Fibroblast of skin of abdomen (primary cell): ENCODE data around the gene EPHB6. TPM values are rescaled to one million over a fixed set of nuclear protein-coding genes. Genes with fewer than 3 reads are reported as not detected.

ENCODE experiments used
- DNase-seq: peaks from one replicate; pipeline ENCODE4 v3.0.0-alpha.2; 2013
- polyA plus RNA-seq, 2 experiments: library from polyadenylated mRNA; unstranded; fragments of 120-200 nt; gene quantifications; one replicate each; pipeline ENCODE4 v1.2.1, GENCODE V29; 2013; ENCODE audit not compliant: insufficient read length in 2 of 2

The EPHB6 gene, protein sequence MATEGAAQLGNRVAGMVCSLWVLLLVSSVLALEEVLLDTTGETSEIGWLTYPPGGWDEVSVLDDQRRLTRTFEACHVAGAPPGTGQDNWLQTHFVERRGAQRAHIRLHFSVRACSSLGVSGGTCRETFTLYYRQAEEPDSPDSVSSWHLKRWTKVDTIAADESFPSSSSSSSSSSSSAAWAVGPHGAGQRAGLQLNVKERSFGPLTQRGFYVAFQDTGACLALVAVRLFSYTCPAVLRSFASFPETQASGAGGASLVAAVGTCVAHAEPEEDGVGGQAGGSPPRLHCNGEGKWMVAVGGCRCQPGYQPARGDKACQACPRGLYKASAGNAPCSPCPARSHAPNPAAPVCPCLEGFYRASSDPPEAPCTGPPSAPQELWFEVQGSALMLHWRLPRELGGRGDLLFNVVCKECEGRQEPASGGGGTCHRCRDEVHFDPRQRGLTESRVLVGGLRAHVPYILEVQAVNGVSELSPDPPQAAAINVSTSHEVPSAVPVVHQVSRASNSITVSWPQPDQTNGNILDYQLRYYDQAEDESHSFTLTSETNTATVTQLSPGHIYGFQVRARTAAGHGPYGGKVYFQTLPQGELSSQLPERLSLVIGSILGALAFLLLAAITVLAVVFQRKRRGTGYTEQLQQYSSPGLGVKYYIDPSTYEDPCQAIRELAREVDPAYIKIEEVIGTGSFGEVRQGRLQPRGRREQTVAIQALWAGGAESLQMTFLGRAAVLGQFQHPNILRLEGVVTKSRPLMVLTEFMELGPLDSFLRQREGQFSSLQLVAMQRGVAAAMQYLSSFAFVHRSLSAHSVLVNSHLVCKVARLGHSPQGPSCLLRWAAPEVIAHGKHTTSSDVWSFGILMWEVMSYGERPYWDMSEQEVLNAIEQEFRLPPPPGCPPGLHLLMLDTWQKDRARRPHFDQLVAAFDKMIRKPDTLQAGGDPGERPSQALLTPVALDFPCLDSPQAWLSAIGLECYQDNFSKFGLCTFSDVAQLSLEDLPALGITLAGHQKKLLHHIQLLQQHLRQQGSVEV
- 2.6 TPM for polyA plus RNA-seq (2013, experiment 1 of 2; ENCODE audit: insufficient read length)
- polyA plus RNA-seq (2013, experiment 2 of 2; ENCODE audit: insufficient read length) = 1.6 TPM

DNA sequence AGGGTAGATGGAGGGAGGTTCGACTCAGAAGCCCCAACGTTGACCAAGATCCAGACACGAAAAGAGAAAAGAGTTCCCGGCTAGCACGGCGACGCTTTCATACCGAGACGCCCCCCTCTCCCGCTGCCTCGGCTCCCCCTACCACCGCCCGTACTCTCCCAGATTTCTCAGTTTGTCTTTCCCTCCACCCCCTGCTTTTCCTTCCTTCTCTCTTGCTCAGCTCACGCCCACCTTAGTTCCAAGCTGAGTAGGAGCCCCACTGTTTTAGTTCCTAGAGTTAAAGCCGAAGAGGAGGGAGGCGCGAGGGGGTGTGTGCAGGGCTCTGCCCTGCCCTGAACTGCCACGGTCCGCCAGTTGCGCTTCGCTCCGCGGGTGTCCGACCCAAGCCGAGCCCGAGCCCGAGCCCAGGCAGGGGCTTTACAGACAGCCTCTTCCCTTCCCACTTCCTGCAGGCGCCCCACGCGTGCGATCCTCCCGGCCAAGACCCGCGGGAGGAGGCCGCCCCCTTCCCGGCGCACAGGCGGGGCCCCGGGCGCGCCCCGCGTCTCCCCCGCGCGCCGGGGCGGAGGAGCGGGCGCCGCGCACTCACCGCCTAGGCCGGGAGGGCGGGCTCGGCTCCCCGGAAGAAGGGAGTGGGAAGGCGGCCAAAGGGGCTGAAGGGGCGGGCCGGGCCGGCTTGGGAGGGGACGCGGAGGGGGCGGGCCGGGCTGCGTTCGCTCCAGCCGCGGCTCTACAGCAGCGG is at the start of gene EPHB6:
Gene EPHB6 (plus strand): TSS at position 705 of the 742 bp plus-strand sequence. CDS start 8,152 bp downstream, outside the sequence.
- peak; percentile 61 for DNase-seq

DNA sequence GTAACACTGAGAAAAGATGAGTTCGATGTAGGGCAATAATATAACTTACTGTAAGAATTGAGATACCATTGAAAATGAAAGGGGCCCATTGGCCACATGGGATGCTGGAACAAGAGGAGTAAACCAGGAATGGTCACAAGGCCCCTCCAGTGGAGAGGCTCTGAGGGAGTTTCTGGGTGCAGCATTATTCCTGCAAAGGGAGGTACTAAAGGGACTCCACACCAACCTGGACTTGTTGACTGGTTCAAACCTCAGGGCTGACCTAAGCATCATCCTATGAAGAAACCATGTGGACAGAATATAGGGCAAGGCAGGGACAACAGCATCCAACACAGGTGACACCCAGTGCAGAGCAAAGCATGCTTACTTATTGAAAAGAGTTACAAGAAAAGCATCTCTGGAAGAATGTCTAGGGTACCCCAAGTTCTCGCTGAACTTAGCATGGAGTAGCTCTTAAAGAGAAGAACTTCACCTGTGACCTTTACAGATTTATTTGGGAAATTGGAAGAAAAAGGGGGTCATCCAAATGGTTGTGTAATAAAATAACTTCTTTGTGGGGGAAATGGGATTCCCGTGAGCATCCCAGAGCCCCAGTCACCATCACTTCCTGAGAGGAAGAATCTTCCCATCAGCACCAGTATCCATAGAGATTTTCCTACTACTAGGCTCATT is 49.4 kb upstream of the EPHB6 start:
- DNase-seq = no peak

DNA sequence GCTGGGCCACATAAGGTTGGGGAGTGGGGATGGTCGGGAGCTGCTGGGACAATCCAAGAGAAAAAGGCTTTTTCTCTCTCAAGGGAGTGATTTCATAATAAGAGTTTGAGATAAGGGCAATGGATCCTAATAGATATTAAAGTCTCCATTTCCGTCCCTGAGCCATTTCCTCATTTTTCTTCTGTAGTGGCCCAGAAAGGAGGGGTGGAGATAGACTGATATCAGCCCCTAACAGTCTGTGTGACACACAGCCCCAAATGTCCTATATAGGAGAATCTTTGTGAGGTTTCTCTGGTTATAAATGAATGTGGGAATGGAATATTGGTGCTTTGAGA is 48.9 kb upstream of the EPHB6 start:
- DNase-seq = no peak

DNA sequence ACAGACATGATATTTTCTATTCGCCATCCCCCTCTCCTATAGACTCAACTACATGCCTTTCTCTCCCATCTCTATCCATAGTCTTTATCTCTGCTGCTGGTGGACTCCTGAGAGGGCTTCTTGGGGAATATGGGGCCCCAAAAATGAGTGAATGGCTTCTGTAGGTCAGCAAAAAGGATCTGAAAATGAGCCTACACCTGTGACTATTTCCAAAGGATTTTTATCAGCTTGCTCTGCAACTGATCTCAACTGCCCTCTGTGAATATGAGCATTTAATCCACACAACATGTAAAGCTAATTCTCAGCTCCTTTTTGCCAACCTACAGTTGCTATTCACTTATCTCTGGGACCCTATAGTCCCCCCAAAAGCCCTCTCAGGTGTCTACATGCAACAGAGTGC is 47.9 kb upstream of the EPHB6 start:
- DNase-seq = no peak

DNA sequence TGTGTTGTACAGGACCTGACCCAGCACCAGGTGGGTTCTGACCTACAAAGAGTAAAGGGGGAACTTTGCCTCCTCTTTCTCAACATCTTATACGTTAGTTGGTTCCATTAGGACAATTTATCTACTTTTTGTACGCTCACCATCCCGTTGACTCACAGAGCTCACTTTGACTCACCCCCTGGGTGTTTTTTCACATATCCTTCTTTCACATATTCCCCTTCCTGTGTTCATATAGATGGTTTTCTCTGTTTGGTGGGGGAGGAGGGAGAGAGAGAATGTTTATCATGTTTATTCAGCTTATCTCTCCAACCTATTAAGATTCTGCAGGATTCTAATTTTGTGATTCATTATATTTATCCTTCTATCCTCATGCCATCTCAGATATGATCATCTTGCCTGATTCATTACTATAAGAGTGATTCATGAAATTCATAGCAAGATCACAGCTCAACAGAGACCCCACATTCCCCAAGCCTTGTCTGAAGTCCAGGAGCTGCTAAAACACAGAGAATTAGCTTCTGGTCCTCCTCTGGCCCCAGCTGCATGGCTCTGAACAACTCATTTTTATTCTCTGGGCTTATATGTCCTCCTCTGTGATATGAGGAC is 46.9 kb upstream of the EPHB6 start:
- no peak for DNase-seq

GRCh38 chr7:142808461-142808801 is 46.4 kb upstream of the EPHB6 start:
- DNase-seq = no peak

- no peak for DNase-seq
These were observed 45.9 kb upstream of the EPHB6 start for GRCh38 chr7:142808802-142809583.

DNA sequence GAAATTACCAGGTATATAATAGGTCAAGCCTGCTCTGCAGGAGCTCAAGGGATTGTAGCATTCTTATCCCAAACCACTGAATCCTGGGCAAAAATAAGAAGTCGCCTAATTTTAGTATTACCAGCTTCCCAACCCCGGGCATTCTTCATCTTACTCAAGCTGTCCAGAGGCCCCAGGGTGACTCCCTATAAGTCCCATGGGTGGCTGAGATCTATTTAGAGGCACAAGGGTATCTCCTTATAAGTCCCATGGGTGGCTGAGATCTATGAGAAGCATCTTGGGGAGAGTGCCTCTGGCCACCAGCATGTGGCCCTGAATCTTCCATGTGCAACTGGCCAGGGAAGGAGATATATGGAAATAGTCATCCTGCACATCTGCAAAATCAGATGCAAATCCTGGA is 45.2 kb upstream of the EPHB6 start:
- DNase-seq = no peak

DNA sequence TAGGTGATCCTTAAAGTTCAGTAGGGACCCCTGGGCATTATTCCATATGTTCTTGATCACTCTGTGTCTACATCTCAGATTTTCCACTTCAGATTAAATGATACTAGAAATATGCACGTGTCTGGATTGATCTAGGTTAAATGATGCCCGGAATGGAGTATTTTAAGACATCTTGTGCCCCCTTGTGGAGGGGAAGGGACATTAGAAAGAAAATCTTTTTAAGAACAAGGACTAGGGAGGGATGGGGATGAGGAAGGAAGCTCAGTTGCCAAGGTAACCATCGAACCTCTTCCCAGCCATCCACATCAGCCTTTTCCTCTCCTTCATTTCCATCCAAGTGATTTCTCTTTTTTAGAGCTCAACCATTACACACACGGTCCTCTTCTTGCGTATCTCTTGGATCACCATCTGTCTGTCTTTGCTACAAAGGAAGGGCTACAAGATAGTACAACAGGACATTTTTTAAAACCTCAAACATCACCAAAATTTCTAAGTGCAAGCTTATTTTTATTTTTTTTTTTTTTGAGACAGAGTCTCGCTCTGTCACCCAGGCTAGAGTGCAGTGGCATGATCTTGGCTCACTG is 43.6 kb upstream of the EPHB6 start:
- peak; percentile 50 for DNase-seq

DNA sequence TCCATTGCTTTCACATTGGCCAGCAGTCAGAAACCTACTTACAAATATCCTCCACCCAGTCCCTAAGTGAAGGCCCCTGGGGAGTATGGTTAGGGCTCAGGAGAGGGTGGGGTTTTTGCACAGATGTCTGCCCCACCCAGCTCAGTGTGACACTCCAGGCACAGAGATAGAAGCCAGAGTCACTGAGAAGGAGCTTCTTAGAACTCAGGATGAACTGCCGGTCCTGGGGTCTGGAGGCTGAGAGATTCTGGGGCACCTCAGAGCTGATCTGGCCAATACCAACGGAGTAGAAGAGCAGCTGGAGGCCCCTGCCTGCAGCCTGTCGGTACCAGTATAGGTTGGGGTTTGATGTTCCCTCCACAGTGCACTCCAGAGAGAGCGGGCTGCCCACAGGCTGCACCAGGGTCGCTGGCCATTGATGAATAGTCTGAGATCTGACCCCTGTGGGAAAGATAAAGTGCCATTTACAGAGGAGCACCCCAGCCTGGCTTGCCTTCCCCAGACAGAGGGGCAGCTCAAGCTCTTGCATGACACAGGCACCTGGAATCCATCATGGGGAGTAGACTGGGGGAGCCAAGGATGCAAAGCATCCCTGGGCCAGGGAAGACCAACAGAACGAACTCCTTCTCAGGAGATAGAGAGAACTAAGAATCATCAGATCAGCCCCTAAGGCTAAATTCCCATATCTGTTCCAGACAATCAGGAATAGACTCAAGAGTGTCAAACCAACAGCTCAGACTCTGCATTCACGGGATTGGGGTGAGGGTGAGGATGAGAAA is 42.2 kb upstream of the EPHB6 start:
- DNase-seq = no peak

DNA sequence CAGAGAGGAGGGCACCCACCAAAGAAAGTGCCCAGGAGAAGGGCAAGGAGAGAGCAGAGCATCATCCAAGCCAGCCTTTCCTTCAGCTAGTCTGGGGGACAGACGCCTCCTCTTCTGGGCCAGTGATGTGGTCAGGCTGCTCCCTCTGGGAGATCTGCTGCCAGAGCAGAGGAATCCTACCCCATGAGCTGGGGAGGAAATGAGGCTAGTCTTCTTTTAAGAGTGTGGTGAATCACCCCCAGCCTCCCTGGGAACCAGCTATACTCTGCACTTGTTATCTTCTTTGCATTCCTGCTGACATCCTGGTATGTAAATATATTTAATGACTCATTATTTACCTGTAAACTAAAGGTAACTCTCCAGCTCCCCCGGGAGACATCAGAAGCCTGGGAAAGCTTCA is 41.6 kb upstream of the EPHB6 start:
- DNase-seq = peak; percentile 62

- DNase-seq = no peak
These were observed 41.2 kb upstream of the EPHB6 start for GRCh38 chr7:142813699-142814098.

DNA sequence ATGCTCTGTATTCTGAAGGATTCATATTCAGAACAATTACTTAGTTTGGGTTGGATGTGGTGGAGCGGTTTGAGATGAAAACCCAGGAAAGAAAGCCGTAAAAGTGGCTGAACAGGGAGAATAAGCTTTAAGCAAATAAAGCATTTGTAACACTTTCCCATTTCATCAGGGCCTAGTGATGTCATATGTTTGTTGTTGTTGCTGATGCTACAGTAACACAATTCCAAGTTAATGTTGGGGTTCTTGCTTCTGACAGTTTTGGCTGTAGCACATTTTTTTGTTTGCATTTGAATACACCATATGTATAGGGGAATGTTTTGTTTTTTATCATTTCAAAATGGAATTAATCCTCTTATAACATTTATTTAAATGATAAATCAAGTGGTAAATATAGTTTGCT is 40.4 kb upstream of the EPHB6 start:
- DNase-seq = no peak

DNA sequence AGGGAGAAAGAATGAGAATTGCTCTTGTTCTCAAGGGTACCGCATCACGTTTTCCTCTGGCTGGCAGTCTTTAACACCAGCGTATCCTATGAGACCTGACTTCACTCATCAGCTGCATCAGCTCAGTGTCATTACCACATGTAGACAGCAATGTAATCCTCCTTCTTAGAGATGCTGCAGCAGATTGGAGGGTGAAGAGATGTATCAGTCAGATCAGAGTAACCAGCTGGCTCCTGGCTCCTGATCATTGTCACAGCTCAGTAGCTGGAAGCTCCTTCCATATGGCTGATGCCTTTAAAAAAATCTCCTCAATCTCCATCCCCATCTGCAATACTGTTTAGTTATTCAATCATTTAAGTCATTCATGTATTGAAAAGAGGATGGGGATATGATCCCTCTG is 39.7 kb upstream of the EPHB6 start:
- no peak for DNase-seq

DNA sequence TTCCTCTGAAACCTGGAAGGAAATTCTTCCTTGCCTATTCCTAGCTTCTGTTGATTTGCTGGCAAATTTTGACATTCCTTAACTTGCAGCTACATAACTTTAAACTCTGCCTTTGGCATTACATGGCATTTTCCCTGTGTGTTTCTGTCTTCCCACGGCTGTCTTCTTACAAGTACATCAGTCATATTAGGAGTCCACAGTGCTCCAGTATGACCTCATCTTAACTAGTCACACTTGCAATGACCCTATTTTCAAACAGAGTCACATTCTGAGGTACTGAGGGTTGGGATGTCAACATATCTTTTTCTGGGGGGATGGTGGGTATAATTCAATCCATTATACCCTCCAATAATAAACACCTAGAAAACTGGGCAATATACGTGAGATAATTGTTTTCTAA is 37.4 kb upstream of the EPHB6 start:
- no peak for DNase-seq

- DNase-seq = no peak
These were observed 35.3 kb upstream of the EPHB6 start for GRCh38 chr7:142819530-142819929.

- DNase-seq = no peak
These were observed 32.2 kb upstream of the EPHB6 start for GRCh38 chr7:142822714-142823113.

DNA sequence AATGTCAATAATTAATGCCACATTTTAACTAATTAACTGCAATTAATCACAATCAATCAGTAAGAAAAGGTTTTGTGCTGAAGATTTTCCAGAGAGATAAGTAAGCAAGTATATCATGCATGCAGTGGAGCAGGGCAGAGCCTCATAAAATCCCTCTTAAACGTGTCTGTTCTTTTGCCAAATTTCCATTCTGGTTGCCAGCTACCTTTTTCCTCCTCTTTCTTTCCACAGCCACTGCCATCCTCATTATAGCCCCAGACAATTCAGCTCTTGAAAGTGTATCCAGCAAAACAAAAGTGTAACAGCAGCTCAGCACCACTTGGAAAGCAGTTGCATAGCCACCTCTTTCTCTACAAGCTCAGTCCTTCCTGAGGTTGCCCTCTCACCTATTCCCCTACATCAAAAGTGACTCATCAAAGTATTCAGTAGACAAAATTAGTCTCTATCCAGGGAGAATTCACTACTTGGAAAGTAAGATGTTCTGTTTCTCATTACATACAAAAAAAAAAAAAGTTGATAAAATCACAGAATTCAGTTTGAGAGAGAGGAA is 26.9 kb upstream of the EPHB6 start:
- DNase-seq = no peak

- no peak for DNase-seq
These were observed 22.5 kb upstream of the EPHB6 start for GRCh38 chr7:142832417-142832816.
